ENCODE data around the gene HOXD10.

Gene HOXD10

DNA sequence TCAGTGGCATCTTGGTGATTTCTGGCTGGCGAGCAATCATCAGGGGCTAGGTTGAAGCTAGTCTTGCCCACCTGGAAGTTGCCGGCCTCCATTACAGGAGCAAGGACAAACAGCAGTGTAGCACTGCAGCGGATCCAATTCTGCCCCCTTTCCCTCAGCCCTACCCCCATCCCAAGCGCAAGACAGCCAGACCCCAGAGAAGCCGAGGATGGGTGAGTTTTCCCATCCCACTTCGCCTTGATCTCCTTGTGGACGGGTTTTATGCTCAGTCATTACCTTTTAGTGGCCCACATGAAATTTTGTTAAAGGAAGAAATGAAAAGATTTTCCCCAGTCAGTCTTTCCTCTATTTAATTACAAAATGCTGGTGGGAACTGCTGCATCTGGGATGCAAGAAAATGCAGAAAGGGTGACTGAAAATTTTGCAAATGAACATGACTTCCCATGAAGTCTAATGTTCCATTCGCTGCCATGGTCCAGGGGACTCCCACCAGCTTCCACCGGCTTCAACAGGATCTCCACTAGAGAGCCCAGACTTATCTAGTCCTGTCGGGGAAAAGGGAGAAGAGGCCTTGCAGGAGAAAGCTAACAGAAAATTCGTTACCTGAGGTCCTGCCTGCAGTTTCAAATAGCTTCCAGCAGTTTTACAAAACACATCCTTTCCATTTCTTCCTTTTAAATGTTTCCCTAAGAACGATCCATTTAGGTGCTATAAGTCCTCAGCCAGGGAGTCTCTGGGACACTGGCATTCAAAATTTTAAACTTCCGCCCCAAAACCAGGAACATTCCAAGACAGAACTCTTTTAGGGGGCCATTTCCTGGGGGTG, 4.0 kb downstream of the HOXD10 start:
- TF ChIP-seq ZFX (IDR thresholded peaks at IDR 0.05): no peak
- H3K27ac ChIP-seq: no peak overlapping the region

GRCh38 chr2:176121190-176122051, 4.8 kb downstream of the HOXD10 start:
- H3K27ac ChIP-seq: no peak overlapping the region
- TF ChIP-seq ZFX (IDR thresholded peaks at IDR 0.05): no peak
- TF ChIP-seq, protein P1, sequence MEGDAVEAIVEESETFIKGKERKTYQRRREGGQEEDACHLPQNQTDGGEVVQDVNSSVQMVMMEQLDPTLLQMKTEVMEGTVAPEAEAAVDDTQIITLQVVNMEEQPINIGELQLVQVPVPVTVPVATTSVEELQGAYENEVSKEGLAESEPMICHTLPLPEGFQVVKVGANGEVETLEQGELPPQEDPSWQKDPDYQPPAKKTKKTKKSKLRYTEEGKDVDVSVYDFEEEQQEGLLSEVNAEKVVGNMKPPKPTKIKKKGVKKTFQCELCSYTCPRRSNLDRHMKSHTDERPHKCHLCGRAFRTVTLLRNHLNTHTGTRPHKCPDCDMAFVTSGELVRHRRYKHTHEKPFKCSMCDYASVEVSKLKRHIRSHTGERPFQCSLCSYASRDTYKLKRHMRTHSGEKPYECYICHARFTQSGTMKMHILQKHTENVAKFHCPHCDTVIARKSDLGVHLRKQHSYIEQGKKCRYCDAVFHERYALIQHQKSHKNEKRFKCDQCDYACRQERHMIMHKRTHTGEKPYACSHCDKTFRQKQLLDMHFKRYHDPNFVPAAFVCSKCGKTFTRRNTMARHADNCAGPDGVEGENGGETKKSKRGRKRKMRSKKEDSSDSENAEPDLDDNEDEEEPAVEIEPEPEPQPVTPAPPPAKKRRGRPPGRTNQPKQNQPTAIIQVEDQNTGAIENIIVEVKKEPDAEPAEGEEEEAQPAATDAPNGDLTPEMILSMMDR (conservative IDR thresholded peaks at IDR 0.05): no peak

GRCh38 chr2:176122052-176122682, 5.6 kb downstream of the HOXD10 start:
- TF ChIP-seq, protein P1 (conservative IDR thresholded peaks at IDR 0.05): no peak
- no peak for TF ChIP-seq ZFX (IDR thresholded peaks at IDR 0.05)

DNA sequence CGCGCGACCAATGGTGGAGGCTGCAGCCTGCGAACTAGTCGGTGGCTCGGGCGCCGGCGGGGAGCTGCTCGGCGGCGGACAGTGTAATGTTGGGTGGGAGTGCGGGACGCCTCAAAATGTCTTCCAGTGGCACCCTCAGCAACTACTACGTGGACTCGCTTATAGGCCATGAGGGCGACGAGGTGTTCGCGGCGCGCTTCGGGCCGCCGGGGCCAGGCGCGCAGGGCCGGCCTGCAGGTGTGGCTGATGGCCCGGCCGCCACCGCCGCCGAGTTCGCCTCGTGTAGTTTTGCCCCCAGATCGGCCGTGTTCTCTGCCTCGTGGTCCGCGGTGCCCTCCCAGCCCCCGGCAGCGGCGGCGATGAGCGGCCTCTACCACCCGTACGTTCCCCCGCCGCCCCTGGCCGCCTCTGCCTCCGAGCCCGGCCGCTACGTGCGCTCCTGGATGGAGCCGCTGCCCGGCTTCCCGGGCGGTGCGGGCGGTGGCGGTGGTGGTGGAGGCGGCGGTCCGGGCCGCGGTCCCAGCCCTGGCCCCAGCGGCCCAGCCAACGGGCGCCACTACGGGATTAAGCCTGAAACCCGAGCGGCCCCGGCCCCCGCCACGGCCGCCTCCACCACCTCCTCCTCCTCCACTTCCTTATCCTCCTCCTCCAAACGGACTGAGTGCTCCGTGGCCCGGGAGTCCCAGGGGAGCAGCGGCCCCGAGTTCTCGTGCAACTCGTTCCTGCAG, 6.3 kb downstream of the HOXD10 start, which contains the start of gene HOXD9:
Gene HOXD9, plus strand, starts transcription at position 37 of the 728 bp plus-strand sequence. Its CDS starts 50 bp downstream, at position 87.
- TF ChIP-seq ZFX (IDR thresholded peaks at IDR 0.05): no peak
- TF ChIP-seq, protein P1 (conservative IDR thresholded peaks at IDR 0.05): no peak
- H3K27ac ChIP-seq: no peak within 1 kb of the TSS

More at GRCh38 chr2:176122052-176122682, 5.6 kb downstream of the HOXD10 start:
- H3K27ac ChIP-seq: no peak overlapping the region

- no peak overlapping the region for H3K27ac ChIP-seq
- TF ChIP-seq ZFX (IDR thresholded peaks at IDR 0.05): no peak
- TF ChIP-seq, protein P1 (conservative IDR thresholded peaks at IDR 0.05): no peak
These were observed 7.0 kb downstream of the HOXD10 start for GRCh38 chr2:176123411-176124109.

DNA sequence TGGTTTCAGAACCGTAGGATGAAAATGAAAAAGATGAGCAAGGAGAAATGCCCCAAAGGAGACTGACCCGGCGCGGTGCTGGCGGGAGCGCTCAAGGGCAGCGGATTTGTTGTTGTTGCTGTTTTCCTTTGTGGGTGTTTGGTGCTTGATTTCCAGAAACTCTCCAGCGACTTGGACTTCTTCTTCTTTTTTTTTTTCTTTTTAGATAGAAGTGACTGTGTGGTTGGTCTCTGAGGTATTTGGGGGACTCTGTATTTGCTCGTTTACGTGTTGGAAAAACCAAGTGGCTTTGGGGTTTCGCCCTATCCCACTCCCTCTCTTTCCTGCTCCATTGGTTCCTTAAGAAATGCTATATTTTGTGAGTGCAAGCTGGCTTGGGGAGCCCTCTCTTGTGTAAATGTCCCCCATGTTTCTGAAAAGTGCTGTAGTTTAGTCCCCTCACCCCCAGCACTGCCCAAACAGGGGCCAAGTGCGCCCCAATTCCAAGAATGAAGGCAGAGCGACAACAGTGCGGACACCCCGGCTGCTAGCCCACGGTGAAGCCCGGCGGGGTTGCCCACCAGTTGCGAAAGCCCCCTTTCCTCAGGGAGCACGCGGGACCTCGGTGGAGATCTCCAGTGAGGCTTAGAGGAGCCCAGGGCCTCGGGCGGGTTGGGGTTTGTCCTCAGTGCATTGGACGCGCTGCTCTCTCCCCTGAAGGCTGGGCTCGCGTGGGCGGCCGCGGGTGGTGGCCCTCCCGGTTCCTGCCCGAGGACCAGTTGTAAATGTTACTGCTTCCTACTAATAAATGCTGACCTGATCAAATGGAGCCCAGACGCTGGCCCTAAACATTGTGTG, 7.8 kb downstream of the HOXD10 start:
- TF ChIP-seq, protein P1 (conservative IDR thresholded peaks at IDR 0.05): no peak
- TF ChIP-seq ZFX (IDR thresholded peaks at IDR 0.05): no peak

More for the DNA sequence above, 7.8 kb downstream of the HOXD10 start:
- no peak overlapping the region for H3K27ac ChIP-seq
